Psoas muscle (tissue), 8 donors: Measurements from ENCODE around the gene MAP3K4. TPM values are rescaled to one million over a fixed set of nuclear protein-coding genes. Genes with fewer than 3 reads are reported as not detected.

Experiments used
- ATAC-seq, 4 donors: fragments of 200-7000 bp; cut with Tn5 transposase; one replicate each; pipeline ENCODE4 v1.9.1; 2020; ENCODE audit warnings: moderate library complexity in 3 of 4, mild to moderate bottlenecking in 2 of 4
- DNase-seq, 2 donors: peaks; one replicate each; pipeline ENCODE4 v3.0.0-alpha.2; 2020
- H3K27ac ChIP-seq: fragments of 200-600 bp; one replicate; pipeline ENCODE4 v1.8.0; 2022
- H3K27me3 ChIP-seq, 3 donors: fragments of 200-600 bp in 1 of 3; one replicate each; pipeline versions ENCODE4 v1.6.1 to v1.8.0; 2013 to 2022; ENCODE audit warnings: low read length in 2 of 3, mild to moderate bottlenecking in 2 of 3, moderate library complexity in 1 of 3; ENCODE audit not compliant: insufficient read depth in 3 of 3
- H3K36me3 ChIP-seq, 2 donors: fragments of 200-600 bp in 1 of 2; one replicate each; pipeline versions ENCODE4 v1.6.1 to v1.8.0; 2013 to 2022; ENCODE audit warnings: low read depth in 1 of 2, mild to moderate bottlenecking in 1 of 2, moderate library complexity in 1 of 2; ENCODE audit not compliant: insufficient read depth in 1 of 2
- H3K4me1 ChIP-seq: fragments of 200-600 bp; one replicate; pipeline ENCODE4 v1.8.0; 2022
- H3K4me3 ChIP-seq: fragments of 200-600 bp; one replicate; pipeline ENCODE4 v1.8.0; 2022; ENCODE audit warnings: mild to moderate bottlenecking
- H3K9me3 ChIP-seq: fragments of 200-600 bp; one replicate; pipeline ENCODE4 v1.8.0; 2022
- CTCF ChIP-seq: fragments of 200-600 bp; IDR thresholded peaks from one replicate; pipeline ENCODE4 v1.8.0; 2022; ENCODE audit warnings: antibody characterized with exemption
- WGBS, 3 donors: extraction: QIAGEN DNeasy Blood & Tissue Kit; methylation state at CpG; one replicate each; pipeline versions ENCODE4 v1.1.6 to v1.1.7; 2013; 5-methylcytosine and 5-hydroxymethylcytosine counted together
- intact Hi-C, 2 donors: fragments of 100-400 bp; cut with DNase I; formaldehyde crosslinking; loops; one replicate each; pipeline versions ENCODE4 v1.11.0 to v1.14.2; 2022
- polyA plus RNA-seq, 3 donors: library from polyadenylated mRNA; stranded (reverse); fragments of 200-250 nt; gene quantifications; one replicate each; pipeline ENCODE4 v1.2.3, GENCODE V29; 2013
- total RNA-seq, 4 donors: library from RNA; stranded (reverse); fragmentation: NEBNext Ultra II Directional in 2 of 4; extraction: Animal tissue kit (Norgen Biotek cat#: 25700) in 2 of 4; gene quantifications; one replicate each; pipeline versions ENCODE4 v1.2.1 to v1.2.4, GENCODE V29; 2021 to 2023
- donor health status: healthy with polysubstance abuse.
- donor health status: DM: no; HTN: no; CAD: no; lungs with moderate emphysema.
- donor health status: Bipolar disorder and iron deficiency.
- donor health status: healthy.
- donor health status: DM: yes; HTN: yes; CAD: no.
- donor health status: DM: no; HTN: no; CAD: no.
- donor health status: DM: no; HTN: no; CAD: no.
- donor health status: DM: yes; HTN: yes; CAD: no.

Gene MAP3K4
- total and polyA plus RNA-seq, 7 donors = 13.5 to 45.8 (median 19.4) TPM

GRCh38 chr6:161085246-161085645 is 93.7 kb downstream of the MAP3K4 start:
- WGBS, 3 donors = 96 to 99% (median 96%) methylated on average over 5 of the region's 5 CpGs
- H3K4me1 ChIP-seq = no peaks in the 10 kb centered on the region
- ATAC-seq (no peak), DNase-seq (no peak)
- no peaks in the 10 kb centered on the region for H3K9me3 ChIP-seq
- peaks cover 23 to 100% of the 10 kb centered on the region in 2 donors for H3K36me3 ChIP-seq
- TF ChIP-seq CTCF = no peak
- H3K27ac ChIP-seq = no peak overlapping the region
- no peaks in the 10 kb centered on the region for H3K27me3 ChIP-seq
- no peak overlapping the region for H3K4me3 ChIP-seq
- intact Hi-C loops = no loop called here

GRCh38 chr6:161088676-161089328 is 97.2 kb downstream of the MAP3K4 start:
- H3K36me3 ChIP-seq = peaks cover 10 to 97% of the 10 kb centered on the region in 2 donors
- H3K9me3 ChIP-seq = no peaks in the 10 kb centered on the region
- DNase-seq (no peak), ATAC-seq (no peak)
- no peak for TF ChIP-seq CTCF
- no peaks in the 10 kb centered on the region for H3K4me1 ChIP-seq
- H3K27ac ChIP-seq = no peak overlapping the region
- H3K27me3 ChIP-seq = no peaks in the 10 kb centered on the region
- 62 to 64% (median 63%) methylated on average over 2 of the region's 2 CpGs for WGBS, 3 donors
- H3K4me3 ChIP-seq = no peak overlapping the region
- intact Hi-C loops = no loop called here

- no peak for DNase-seq
- Histone ChIP-seq H3K9me3 (no peaks in the 10 kb centered on the region), H3K27ac (no peak overlapping the region), H3K4me3 (no peak overlapping the region), H3K36me3 (peaks cover 13 to 97% of the 10 kb centered on the region in 2 donors), H3K4me1 (no peaks in the 10 kb centered on the region), H3K27me3 (no peaks in the 10 kb centered on the region)
- 93 to 97% (median 96%) methylated on average over 4 of the region's 4 CpGs for whole genome bisulfite sequencing, 3 donors
- no peak for ATAC-seq
- no peak for TF ChIP-seq CTCF
- intact Hi-C loops = loop anchor here in 1 of 2 donors (10.0 kb wide), 1 partner anchor 156 kb away; no protein-coding TSS in a partner anchor
Measured at GRCh38 chr6:161091151-161091550, 99.6 kb downstream of the MAP3K4 start.

GRCh38 chr6:161091972-161092701 is 100.6 kb downstream of the MAP3K4 start:
- Histone ChIP-seq H3K4me1 (no peaks in the 10 kb centered on the region), H3K9me3 (no peaks in the 10 kb centered on the region), H3K4me3 (no peak overlapping the region), H3K27me3 (no peaks in the 10 kb centered on the region), H3K27ac (no peak overlapping the region), H3K36me3 (peaks cover 13 to 97% of the 10 kb centered on the region in 2 donors)
- no peak for ATAC-seq
- no peak for DNase-seq
- intact Hi-C loops = loop anchor here in 1 of 2 donors (10.0 kb wide), 1 partner anchor 157 kb away; no protein-coding TSS in a partner anchor
- WGBS, 3 donors = 89 to 90% (median 90%) methylated on average over 6 of the region's 6 CpGs
- TF ChIP-seq CTCF = no peak
